ENCODE data around the gene SPSB1. TPM values are rescaled to one million over a fixed set of nuclear protein-coding genes. Genes with fewer than 3 reads are reported as not detected.

SPSB1 gene
- polyA plus RNA-seq, 1 donor (not counting 4 experiments of a cell fraction or from before 2014, with no cell fraction given) = 19.8 TPM

DNA sequence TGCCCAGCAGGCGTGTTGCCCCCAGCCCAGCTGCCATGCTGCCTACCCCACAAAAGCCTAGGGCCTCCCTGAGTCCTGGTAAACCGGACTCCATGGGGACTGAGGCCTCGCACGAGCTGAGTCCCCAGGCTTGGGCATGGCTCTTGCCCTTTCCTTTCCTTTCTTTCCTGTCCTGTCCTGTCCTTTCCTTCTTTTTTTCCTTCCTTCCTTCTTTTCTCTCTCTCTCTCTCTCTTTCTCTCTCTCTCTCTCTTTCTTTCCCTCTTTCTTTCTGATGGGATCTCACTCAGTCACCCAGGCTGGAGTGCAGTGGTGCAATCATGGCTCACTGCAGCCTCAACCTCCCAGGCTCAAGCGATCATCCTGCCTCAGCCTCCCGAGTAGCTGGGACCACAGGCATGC is 104.4 kb downstream of the SPSB1 start:
- Histone ChIP-seq H3K79me2 (ENCODE audit: control insufficient read depth, insufficient read depth, low read length) (no peaks in the 10 kb centered on the region), H2AFZ (ENCODE audit: control insufficient read depth, low read length) (no peak overlapping the region), H4K20me1 (ENCODE audit: control insufficient read depth, extremely low read depth, insufficient read depth, low read length) (no peaks in the 10 kb centered on the region), H3K27me3 (ENCODE audit: control insufficient read depth, extremely low read depth, insufficient read depth, low read length) (peaks cover 6% of the 10 kb centered on the region), H3K4me3 (ENCODE audit: control insufficient read depth in 2 of 3, extremely low read depth in 1 of 3, insufficient read depth in 2 of 3, low read depth in 1 of 3, low read length in 3 of 3) (no peak overlapping the region), H3K9me1 (ENCODE audit: control insufficient read depth, extremely low read depth, insufficient read depth, low read length) (no peaks in the 10 kb centered on the region), H3K4me1 (ENCODE audit: control insufficient read depth, extremely low read depth, insufficient read depth, low read length) (peaks cover 12% of the 10 kb centered on the region), H3K27ac (ENCODE audit: control insufficient read depth, insufficient read depth, low read length) (no peak overlapping the region), H3K9ac (ENCODE audit: control insufficient read depth, extremely low read depth, insufficient read depth, low read length) (no peak overlapping the region), H3K4me2 (ENCODE audit: control insufficient read depth, extremely low read depth, insufficient read depth, low read depth, low read length) (no peak overlapping the region), H3K9me3 (ENCODE audit: control insufficient read depth, low read depth, low read length) (no peaks in the 10 kb centered on the region), H3K36me3 (ENCODE audit: control insufficient read depth in 2 of 2, extremely low read depth in 1 of 2, insufficient read depth in 2 of 2, low read length in 2 of 2) (no peaks in the 10 kb centered on the region)
- no peak for FAIRE-seq
- dilution Hi-C loops (cut with MboI; ENCODE audit: extremely low pct_ligation_motif_present, low sequenced_read_pairs) = no loop called here
- no peak for TF ChIP-seq EZH2 (IDR thresholded peaks at IDR 0.05; ENCODE audit: low read length)
- TF ChIP-seq, protein P1, sequence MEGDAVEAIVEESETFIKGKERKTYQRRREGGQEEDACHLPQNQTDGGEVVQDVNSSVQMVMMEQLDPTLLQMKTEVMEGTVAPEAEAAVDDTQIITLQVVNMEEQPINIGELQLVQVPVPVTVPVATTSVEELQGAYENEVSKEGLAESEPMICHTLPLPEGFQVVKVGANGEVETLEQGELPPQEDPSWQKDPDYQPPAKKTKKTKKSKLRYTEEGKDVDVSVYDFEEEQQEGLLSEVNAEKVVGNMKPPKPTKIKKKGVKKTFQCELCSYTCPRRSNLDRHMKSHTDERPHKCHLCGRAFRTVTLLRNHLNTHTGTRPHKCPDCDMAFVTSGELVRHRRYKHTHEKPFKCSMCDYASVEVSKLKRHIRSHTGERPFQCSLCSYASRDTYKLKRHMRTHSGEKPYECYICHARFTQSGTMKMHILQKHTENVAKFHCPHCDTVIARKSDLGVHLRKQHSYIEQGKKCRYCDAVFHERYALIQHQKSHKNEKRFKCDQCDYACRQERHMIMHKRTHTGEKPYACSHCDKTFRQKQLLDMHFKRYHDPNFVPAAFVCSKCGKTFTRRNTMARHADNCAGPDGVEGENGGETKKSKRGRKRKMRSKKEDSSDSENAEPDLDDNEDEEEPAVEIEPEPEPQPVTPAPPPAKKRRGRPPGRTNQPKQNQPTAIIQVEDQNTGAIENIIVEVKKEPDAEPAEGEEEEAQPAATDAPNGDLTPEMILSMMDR (optimal IDR thresholded peaks at IDR 0.05 in 1 of 3, IDR thresholded peaks at IDR 0.05 in 1 of 3, conservative IDR thresholded peaks at IDR 0.05 in 1 of 3; ENCODE audit: extremely low read depth in 1 of 3, insufficient read depth in 2 of 3, low read length in 3 of 3) = no peak
- DNase-seq (ENCODE audit: low read depth, low spot score) = no peak

DNA sequence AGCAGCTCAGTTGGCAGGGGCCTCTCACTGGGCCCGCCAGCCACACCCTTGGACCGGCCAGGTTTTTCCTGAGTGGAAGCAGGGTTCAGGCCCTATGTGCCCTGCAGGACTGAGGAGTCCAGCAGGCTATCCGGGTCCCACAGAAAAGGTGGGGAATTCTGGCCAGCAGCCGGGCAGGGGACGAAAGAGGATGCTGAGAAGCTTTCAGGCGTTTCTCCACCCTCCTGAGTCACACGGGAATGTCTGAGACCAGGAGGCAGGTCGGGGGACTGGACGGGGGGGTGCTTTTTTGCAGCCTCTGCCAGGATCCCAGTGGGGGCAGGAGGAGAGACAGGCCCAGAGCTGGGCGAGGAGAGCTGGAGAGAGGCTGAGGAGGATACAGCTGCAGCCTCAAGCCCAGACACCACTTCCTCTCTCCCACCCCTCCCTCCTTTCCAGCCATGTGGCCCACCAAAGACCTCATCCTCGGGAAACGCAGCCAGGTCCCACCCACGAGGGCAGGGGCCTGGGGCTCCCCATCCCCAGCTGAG is 105.4 kb downstream of the SPSB1 start:
- no peaks in the 10 kb centered on the region for H3K9me1 ChIP-seq (ENCODE audit: control insufficient read depth, extremely low read depth, insufficient read depth, low read length)
- TF ChIP-seq, protein P1 (optimal IDR thresholded peaks at IDR 0.05 in 1 of 3, IDR thresholded peaks at IDR 0.05 in 1 of 3, conservative IDR thresholded peaks at IDR 0.05 in 1 of 3; ENCODE audit: extremely low read depth in 1 of 3, insufficient read depth in 2 of 3, low read length in 3 of 3) = no peak
- no peak for TF ChIP-seq EZH2 (IDR thresholded peaks at IDR 0.05; ENCODE audit: low read length)
- no peak overlapping the region for H3K27ac ChIP-seq (ENCODE audit: control insufficient read depth, insufficient read depth, low read length)
- H3K36me3 ChIP-seq (ENCODE audit: control insufficient read depth in 2 of 2, extremely low read depth in 1 of 2, insufficient read depth in 2 of 2, low read length in 2 of 2) = no peaks in the 10 kb centered on the region
- no peak overlapping the region for H2AFZ ChIP-seq (ENCODE audit: control insufficient read depth, low read length)
- H3K9ac ChIP-seq (ENCODE audit: control insufficient read depth, extremely low read depth, insufficient read depth, low read length) = no peak overlapping the region
- dilution Hi-C loops (cut with MboI; ENCODE audit: extremely low pct_ligation_motif_present, low sequenced_read_pairs) = no loop called here
- FAIRE-seq = no peak
- no peaks in the 10 kb centered on the region for H3K9me3 ChIP-seq (ENCODE audit: control insufficient read depth, low read depth, low read length)
- H3K27me3 ChIP-seq (ENCODE audit: control insufficient read depth, extremely low read depth, insufficient read depth, low read length) = peaks cover 6% of the 10 kb centered on the region
- no peak overlapping the region for H3K4me2 ChIP-seq (ENCODE audit: control insufficient read depth, extremely low read depth, insufficient read depth, low read depth, low read length)
- no peak overlapping the region for H3K4me3 ChIP-seq (ENCODE audit: control insufficient read depth in 2 of 3, extremely low read depth in 1 of 3, insufficient read depth in 2 of 3, low read depth in 1 of 3, low read length in 3 of 3)
- no peaks in the 10 kb centered on the region for H3K79me2 ChIP-seq (ENCODE audit: control insufficient read depth, insufficient read depth, low read length)
- no peak for DNase-seq (ENCODE audit: low read depth, low spot score)
- no peaks in the 10 kb centered on the region for H4K20me1 ChIP-seq (ENCODE audit: control insufficient read depth, extremely low read depth, insufficient read depth, low read length)
- peaks cover 12% of the 10 kb centered on the region for H3K4me1 ChIP-seq (ENCODE audit: control insufficient read depth, extremely low read depth, insufficient read depth, low read length)

Data from keratinocyte (primary cell).